ENCODE results near the gene BLTP3A. TPM values are rescaled to one million over a fixed set of nuclear protein-coding genes. Genes with fewer than 3 reads are reported as not detected.

The BLTP3A gene
- total RNA-seq, 1 experiment from 2014 or later = 22.3 TPM

DNA sequence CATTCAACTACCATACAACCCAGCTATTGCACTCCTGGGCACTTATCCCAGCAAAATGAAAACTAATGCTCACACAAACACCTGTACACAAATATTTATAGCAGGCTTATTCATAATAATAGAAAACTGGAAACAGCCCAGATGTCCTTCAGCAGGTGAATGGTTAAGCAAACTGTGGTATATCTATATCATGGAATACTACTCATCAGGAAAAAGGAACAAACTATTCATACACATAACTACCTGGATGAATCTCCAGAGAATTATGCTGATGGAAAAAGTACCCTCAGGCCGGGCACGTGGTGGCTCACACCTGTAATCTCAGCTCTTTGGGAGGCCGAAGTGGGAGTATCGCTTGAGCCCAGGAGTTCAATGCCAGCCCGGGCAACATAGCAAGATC, 3.8 kb upstream of the BLTP3A start:
- peaks cover 10% of the 10 kb centered on the region for H3K79me2 ChIP-seq (ENCODE audit: low read depth)
- H3K27me3 ChIP-seq (ENCODE audit: insufficient read depth, low read depth) = no peaks in the 10 kb centered on the region
- no peaks in the 10 kb centered on the region for H3K9me2 ChIP-seq (ENCODE audit: insufficient read depth)
- no TSS peak for BruUV-seq (replicated peaks)
- ChIA-PET CTCF (interaction anchor here (0.6 kb wide), 1 partner anchor 132 kb away, joined by 4 read pairs; no protein-coding TSS in a partner anchor), POLR2A (ENCODE audit: unreplicated experiment) (no interaction called here)
- no peaks in the 10 kb centered on the region for H4K20me1 ChIP-seq (ENCODE audit: insufficient read depth)
- intact Hi-C loops (cut with micrococcal nuclease; ENCODE audit: unreplicated experiment) = no loop called here
- H3F3A ChIP-seq (ENCODE audit: insufficient read depth, low read depth) = peaks cover 26% of the 10 kb centered on the region
- no peak overlapping the region for H3K4me2 ChIP-seq
- H3K4me1 ChIP-seq (replicated peaks; ENCODE audit: insufficient read depth) = peaks cover 11% of the 10 kb centered on the region
- H2AFZ ChIP-seq = no peak overlapping the region
- no peak overlapping the region for H3K4me3 ChIP-seq
- no peak overlapping the region for H3K27ac ChIP-seq
- no peak for TF ChIP-seq EZH2 (IDR thresholded peaks at IDR 0.05; ENCODE audit: low read depth)
- TF ChIP-seq, protein P1, sequence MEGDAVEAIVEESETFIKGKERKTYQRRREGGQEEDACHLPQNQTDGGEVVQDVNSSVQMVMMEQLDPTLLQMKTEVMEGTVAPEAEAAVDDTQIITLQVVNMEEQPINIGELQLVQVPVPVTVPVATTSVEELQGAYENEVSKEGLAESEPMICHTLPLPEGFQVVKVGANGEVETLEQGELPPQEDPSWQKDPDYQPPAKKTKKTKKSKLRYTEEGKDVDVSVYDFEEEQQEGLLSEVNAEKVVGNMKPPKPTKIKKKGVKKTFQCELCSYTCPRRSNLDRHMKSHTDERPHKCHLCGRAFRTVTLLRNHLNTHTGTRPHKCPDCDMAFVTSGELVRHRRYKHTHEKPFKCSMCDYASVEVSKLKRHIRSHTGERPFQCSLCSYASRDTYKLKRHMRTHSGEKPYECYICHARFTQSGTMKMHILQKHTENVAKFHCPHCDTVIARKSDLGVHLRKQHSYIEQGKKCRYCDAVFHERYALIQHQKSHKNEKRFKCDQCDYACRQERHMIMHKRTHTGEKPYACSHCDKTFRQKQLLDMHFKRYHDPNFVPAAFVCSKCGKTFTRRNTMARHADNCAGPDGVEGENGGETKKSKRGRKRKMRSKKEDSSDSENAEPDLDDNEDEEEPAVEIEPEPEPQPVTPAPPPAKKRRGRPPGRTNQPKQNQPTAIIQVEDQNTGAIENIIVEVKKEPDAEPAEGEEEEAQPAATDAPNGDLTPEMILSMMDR (conservative IDR thresholded peaks at IDR 0.05) = no peak
- no peaks in the 10 kb centered on the region for H3K36me3 ChIP-seq (ENCODE audit: low read depth)
- no peaks in the 10 kb centered on the region for H3K9me3 ChIP-seq (ENCODE audit: insufficient read depth, low read depth)
- no peak for DNase-seq

DNA sequence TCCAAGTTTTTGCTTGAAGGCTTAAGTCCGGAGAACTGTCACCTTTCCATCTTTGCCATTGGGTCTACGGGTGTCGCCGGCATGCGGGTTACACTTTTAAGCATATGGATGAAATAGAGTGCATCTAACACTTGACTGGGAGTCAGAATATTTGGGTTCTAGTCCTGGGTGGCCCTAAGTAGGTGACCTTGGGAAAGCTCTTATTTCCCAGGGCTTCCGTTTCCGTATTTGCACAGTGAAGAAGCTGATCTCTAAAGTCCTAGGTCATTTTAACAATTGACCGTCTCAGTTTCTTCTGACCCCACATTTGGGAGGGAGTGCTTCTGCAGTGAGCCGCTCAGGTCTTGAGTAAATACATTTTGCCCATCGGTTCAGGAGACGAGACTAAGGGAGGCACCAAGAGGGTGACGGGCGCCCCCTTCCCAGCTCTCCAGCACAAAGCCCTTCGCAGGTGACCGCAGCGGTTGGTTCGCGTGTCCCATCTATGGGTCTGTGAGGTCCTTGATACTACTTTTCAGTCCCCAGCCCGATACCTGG, 651 bp upstream of the BLTP3A start:
- H2AFZ ChIP-seq = peak overlapping the region; percentile 96
- H3K27ac ChIP-seq = peak overlapping the region; percentile 90
- BruUV-seq (replicated peaks) = TSS peak; percentile 81
- H3K4me1 ChIP-seq (replicated peaks; ENCODE audit: insufficient read depth) = peaks cover 40% of the 10 kb centered on the region
- H3K36me3 ChIP-seq (ENCODE audit: low read depth) = no peaks in the 10 kb centered on the region; the same call in 1 of the 2 replicates
- no peak for TF ChIP-seq EZH2 (IDR thresholded peaks at IDR 0.05; ENCODE audit: low read depth)
- TF ChIP-seq, protein P1 (conservative IDR thresholded peaks at IDR 0.05) = peak; percentile 34; the same call in 1 of the 2 replicates
- POLR2A ChIA-PET (ENCODE audit: unreplicated experiment) = interaction anchor here (0.5 to 0.6 kb wide), 3 partner anchors 98 to 488 kb away, joined by 3 to 5 read pairs (median 4); partner anchors contain the start of gene ANKS1A
- peaks cover 35% of the 10 kb centered on the region for H3F3A ChIP-seq (ENCODE audit: insufficient read depth, low read depth)
- peak in 1 of 2 experiments; percentile 38 for DNase-seq
- no peaks in the 10 kb centered on the region for H3K9me3 ChIP-seq (ENCODE audit: insufficient read depth, low read depth)
- intact Hi-C loops (cut with micrococcal nuclease; ENCODE audit: unreplicated experiment) = loop anchor here (5.0 kb wide), 1 partner anchor 544 kb away; the partner anchor contains the start of gene SMIM29
- peaks cover 34% of the 10 kb centered on the region for H3K79me2 ChIP-seq (ENCODE audit: low read depth)
- H3K4me2 ChIP-seq = peak overlapping the region; percentile 98
- peak overlapping the region; percentile 99 for H3K4me3 ChIP-seq
- CTCF ChIA-PET = no interaction called here
- H3K27me3 ChIP-seq (ENCODE audit: insufficient read depth, low read depth) = no peaks in the 10 kb centered on the region
- no peaks in the 10 kb centered on the region for H4K20me1 ChIP-seq (ENCODE audit: insufficient read depth)
- H3K9me2 ChIP-seq (ENCODE audit: insufficient read depth) = no peaks in the 10 kb centered on the region

DNA sequence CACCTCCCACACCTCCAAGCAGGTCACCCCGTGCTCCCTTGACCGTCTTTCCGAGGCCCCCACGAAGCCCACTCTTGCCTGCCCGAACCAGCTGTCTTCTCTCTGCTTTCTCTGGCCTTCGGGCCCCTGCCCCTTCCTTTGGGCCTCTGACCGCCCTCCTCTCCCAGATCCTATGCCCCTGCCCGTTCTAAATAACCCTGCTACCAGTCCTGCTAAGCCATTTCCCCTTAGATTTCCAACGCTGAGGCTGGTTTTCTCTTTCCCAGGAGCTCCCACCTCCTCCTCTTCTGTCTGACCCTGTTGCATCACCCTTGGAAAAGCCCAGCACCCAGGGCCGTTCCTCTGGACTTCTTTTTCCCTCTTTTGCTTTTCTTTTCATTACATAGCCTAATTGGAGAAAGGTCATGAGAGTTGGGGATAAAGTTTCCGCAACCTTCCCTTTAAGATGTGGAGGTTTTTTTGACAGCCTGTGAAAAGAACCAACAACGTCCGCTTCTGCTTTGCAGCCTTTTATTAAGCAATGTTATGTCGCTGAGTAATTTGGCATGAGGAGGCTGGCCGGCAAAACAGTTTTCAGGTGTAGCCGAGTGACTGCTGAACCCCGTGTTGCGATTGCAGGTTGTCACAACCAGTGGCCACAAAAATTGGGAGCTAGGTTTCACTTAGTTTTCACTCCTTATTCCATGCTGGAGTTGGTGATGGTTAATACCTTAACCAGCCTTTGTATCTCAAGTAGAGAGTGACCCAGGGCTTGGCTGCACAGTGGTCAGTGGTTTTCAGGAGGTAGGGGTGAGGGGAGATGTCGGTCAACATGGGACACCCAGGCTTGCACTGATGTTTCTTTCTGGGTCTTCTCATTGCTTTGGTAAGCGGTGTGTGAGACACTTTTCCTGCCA, 970 bp downstream of the BLTP3A start:
- BruUV-seq (replicated peaks) = TSS peak; percentile 45
- ChIA-PET CTCF (interaction anchor here (0.5 kb wide), 1 partner anchor 84 kb away, joined by 5 read pairs; no protein-coding TSS in a partner anchor), POLR2A (ENCODE audit: unreplicated experiment) (interaction anchor here (0.6 kb wide), 2 partner anchors 233 to 556 kb away, joined by 3 read pairs; partner anchors contain the start of gene HMGA1)

More for the DNA sequence above, 970 bp downstream of the BLTP3A start:
- Histone ChIP-seq H3K27ac (peak overlapping the region; percentile 90), H3K36me3 (ENCODE audit: low read depth) (no peaks in the 10 kb centered on the region; the same call in 1 of the 2 replicates), H3K27me3 (ENCODE audit: insufficient read depth, low read depth) (no peaks in the 10 kb centered on the region), H4K20me1 (ENCODE audit: insufficient read depth) (peaks cover 9% of the 10 kb centered on the region), H3K4me2 (peak overlapping the region; percentile 98), H3F3A (ENCODE audit: insufficient read depth, low read depth) (peaks cover 50% of the 10 kb centered on the region), H2AFZ (peak overlapping the region; percentile 96), H3K9me3 (ENCODE audit: insufficient read depth, low read depth) (no peaks in the 10 kb centered on the region), H3K79me2 (ENCODE audit: low read depth) (peaks cover 50% of the 10 kb centered on the region), H3K4me1 (replicated peaks; ENCODE audit: insufficient read depth) (peaks cover 55% of the 10 kb centered on the region), H3K9me2 (ENCODE audit: insufficient read depth) (no peaks in the 10 kb centered on the region), H3K4me3 (peak overlapping the region; percentile 99)
- TF ChIP-seq, protein P1 (conservative IDR thresholded peaks at IDR 0.05) = no peak
- no peak for TF ChIP-seq EZH2 (IDR thresholded peaks at IDR 0.05; ENCODE audit: low read depth)
- intact Hi-C loops (cut with micrococcal nuclease; ENCODE audit: unreplicated experiment) = loop anchor here (1.0 to 5.0 kb wide), 2 partner anchors 95 to 546 kb away; partner anchors contain the start of genes SMIM29 and TAF11
- peak; percentile 31 to 76 for DNase-seq

Data from PC-9 (cell line).